Activated CD4-positive, alpha-beta T cell treated with anti-CD3 and anti-CD28 coated beads for 48 hours (primary cell): ENCODE data around the gene HRCT1.
A peak's percentile ranks its signal among the peaks of the same experiment; 100 is the strongest.

ENCODE experiments used
- DNase-seq: peaks from one replicate; pipeline ENCODE4 v3.0.0-alpha.2; 2020

HRCT1 gene

GRCh38 chr9:35945341-35946018, 39.5 kb downstream of the HRCT1 start:
- peak; percentile 78 for DNase-seq

GRCh38 chr9:35948451-35948850, 42.4 kb downstream of the HRCT1 start:
- DNase-seq, result no peak

GRCh38 chr9:35948901-35949318, 42.9 kb downstream of the HRCT1 start:
- no peak for DNase-seq

- no peak for DNase-seq
These were observed 45.7 kb downstream of the HRCT1 start for GRCh38 chr9:35951736-35952135.

- DNase-seq, result no peak
These were observed 46.7 kb downstream of the HRCT1 start for GRCh38 chr9:35952526-35953191.

GRCh38 chr9:35954942-35955546, 49.0 kb downstream of the HRCT1 start:
- DNase-seq, result peak; percentile 58

GRCh38 chr9:35956651-35957050, 50.6 kb downstream of the HRCT1 start:
- no peak for DNase-seq
